CD4-positive, alpha-beta T cell treated with Interleukin-17A for 1 hour (primary cell): ENCODE results near the gene FCRL5.
"Not testable (repeated sequence)": the region's sequence is repeated elsewhere in the genome, so short reads cannot be mapped to it uniquely, and the experiment has no call there.

Experiments
- DNase-seq: peaks from one replicate; pipeline ENCODE4 v3.0.0-alpha.2; 2020

FCRL5 gene

DNA sequence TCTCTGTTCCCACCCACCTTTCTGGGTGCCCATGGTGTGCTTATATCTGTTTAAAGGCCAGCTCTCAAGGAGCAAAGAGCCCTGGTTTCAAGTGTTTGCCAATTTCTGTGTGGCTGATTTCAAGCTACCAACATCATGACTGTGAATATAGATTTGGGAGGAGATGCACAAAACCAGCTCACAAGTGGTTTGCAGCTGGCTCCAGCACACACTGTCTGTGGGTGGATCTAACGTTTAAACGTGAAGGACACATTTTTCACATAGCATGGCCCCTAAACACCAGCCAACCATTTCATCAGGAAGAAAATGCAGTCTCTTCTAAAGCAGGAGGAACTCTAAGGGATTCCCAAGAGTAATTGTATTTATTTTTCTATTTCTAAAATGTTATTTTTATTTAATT, 65.2 kb downstream of the FCRL5 start:
- DNase-seq, result no peak

- DNase-seq, result not testable (repeated sequence)
Observed at GRCh38 chr1:157486400-157486799, 65.9 kb downstream of the FCRL5 start.

DNA sequence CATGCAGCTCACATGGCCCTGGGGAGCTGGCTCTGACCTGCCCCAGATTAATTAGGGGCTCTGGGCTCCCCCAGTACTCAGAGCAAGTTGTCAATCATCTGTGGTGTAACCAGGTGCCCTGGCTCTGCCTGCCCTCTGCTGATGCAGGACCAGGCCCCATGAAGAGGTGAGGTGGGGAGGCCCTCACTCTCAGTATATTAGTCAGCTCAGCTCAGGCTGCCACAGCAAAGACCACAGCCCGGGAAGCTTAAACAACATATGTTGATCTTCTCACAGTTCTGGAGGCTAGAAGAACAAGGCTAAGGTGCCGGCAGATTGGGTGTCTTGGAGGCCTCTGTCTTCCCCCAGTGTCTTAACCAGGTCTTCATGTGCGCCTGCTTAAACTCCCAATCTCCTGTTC, 66.5 kb downstream of the FCRL5 start:
- DNase-seq, result no peak

DNA sequence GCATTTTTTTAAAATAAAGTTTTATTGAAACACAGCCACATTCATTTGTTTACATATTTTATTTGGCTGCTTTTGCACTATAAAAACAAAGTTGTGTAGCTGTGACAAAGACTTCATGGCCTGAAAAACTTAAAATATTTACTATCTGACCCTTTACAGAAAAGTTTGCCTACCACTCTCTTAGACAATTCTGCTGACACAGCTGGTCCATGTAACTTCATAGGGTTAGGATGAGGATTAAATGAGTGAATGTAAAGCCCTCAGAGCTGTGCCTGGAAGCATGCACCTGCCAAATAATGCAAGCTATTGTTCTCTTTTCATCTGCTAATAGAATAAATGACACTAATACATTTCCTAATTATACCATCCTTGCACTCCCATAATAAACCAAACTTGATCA, 67.7 kb downstream of the FCRL5 start:
- DNase-seq, result no peak

DNA sequence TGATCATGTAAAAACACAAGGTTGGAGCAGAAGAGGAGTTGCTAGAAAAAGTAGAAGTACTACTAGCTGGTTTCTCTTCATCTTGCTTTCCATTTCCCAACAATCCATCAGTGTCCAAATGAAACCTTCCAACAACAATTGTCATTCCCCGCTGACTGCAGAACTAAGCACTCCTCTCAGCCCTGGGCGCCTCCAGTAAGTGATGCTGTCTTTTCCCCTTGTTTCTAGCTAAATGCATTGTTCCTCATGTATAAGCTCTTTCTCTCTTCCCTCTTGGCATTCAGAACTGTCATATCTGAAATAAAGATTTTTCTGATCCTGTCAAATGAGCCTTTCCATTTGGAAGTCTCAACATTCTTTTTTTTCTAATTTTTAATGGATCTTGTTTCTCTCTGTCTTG, 68.7 kb downstream of the FCRL5 start:
- DNase-seq, result no peak

GRCh38 chr1:157482717-157483116, 69.6 kb downstream of the FCRL5 start:
- no peak for DNase-seq

GRCh38 chr1:157482174-157482573, 70.1 kb downstream of the FCRL5 start:
- no peak for DNase-seq

DNA sequence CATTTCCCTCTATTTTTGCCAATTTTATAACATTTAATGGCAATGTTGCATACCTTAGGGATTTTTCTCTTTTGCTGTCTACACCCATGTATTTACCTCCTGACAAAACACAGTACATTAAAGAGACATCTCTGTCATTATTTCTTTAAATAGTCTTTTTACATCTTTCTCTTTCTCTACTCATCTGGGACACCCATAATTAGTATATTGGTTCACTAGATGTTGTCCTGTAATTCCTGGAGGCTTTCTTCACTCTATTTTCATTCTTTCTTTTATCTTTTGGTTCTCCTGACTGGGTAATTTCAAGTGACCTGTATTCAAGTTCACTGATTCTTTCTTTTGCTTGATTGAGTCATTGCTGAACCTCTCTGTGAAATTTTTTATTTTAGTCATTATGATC, 74.3 kb downstream of the FCRL5 start:
- no peak for DNase-seq

- no peak for DNase-seq
Observed at GRCh38 chr1:157477419-157477818, 74.9 kb downstream of the FCRL5 start.

DNA sequence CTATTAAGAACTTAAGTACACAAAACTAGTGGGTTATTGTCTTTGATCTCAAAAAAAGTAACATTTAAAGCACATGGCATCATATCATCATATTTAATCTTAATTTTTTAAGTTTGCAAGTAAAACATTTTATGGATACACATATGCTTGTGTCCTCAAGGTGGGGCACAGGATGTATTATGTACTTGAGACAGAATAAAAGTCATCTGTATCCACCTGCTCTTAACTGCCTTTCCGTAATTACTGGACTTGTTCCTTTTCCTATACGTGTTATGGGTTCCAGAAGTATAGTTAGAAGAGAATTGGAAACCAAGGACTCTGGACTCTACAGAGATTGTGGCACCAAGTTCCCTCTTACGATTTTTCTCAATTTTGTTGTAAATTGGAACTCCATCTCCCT, 79.4 kb downstream of the FCRL5 start:
- no peak for DNase-seq

- no peak for DNase-seq
Observed at GRCh38 chr1:157472056-157472701, 80.1 kb downstream of the FCRL5 start.

DNA sequence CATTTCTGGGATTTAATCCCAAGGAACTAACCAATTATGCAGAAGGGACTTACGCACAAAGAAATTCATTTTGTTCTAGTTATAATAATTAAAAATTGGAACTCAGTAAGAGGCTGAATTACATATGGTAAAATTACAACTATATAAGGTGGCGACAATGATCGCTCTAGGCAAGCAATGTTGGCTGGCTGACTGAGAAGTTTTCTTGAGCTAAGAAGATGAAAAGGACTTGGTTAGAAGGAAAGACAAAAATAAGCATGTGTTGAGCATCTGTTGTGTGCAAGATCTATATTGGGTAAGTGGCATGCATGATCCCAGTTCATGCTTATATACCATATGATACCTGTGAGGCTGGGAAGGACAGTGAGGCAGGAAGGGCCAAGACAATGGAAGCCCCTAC, 80.8 kb downstream of the FCRL5 start:
- no peak for DNase-seq

- no peak for DNase-seq
Observed at GRCh38 chr1:157469752-157470675, 82.3 kb downstream of the FCRL5 start.

DNA sequence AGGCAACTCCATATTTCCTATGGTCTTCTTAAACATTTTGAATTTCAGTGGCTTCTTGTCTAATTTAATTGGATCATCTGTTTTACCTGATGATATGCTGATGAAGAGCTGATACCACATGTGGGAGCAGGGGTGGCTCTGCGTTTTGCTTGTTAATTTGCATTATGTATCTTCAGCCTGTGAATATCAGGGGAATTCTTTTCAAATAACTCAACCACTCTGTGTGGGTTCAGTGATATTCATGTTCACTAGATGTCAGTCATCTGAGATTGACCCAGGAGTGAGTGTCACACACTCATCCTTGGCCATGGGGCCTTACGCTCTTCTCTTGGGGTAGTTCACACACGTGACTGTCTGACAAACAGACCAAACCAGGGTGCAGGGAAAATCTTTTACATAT, 83.0 kb downstream of the FCRL5 start:
- DNase-seq, result no peak

DNA sequence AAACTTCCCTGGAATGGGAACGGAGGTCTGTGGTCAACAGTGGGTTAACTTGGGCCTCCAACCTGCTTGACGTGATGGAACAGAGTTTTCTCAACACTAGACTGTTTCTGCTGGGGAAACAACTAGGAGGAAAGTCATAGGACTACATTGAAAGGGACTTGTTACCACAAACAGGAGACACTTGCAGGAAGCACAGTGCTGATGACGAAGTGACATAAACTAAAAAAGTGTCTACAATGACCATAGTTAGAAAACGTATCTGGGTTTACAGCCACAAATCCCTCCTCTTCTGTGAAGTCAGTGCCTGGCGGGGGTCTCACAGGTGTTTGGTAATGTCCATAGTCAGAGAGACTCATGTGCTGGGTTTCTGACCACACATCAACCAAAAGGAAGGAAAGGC, 86.3 kb downstream of the FCRL5 start:
- no peak for DNase-seq
